ENCODE results near the gene SYTL3. TPM values are rescaled to one million over a fixed set of nuclear protein-coding genes. Genes with fewer than 3 reads are reported as not detected.
"Not testable (repeated sequence)": the region's sequence is repeated elsewhere in the genome, so short reads cannot be mapped to it uniquely, and the experiment has no call there.

Gene SYTL3
- total and polyA plus RNA-seq, 7 donors = 1.7 to 17.3 (median 4.1) TPM

GRCh38 chr6:158645064-158646022 is 4.5 kb upstream of the SYTL3 start:
- H3K27ac ChIP-seq = peak overlapping the region; percentile 100
- H3K36me3 ChIP-seq (ENCODE audit: insufficient read depth in 1 of 2, low read depth in 1 of 2) = no peaks in the 10 kb centered on the region
- 29 to 31% (median 31%) methylated on average over 21 of the region's 21 CpGs for WGBS, 3 donors
- H3K4me1 ChIP-seq = peaks cover 37% of the 10 kb centered on the region
- peak in 3 of 4 donors; percentile 36 to 46 (median 42) for ATAC-seq
- intact Hi-C loops (cut with DNase I) = no loop called here
- TF ChIP-seq CTCF (IDR thresholded peaks at IDR 0.05) = no peak
- peak overlapping the region; percentile 100 for H3K4me3 ChIP-seq
- DNase-seq = no peak
- no peaks in the 10 kb centered on the region for H3K9me3 ChIP-seq
- H3K27me3 ChIP-seq (ENCODE audit: insufficient read depth in 3 of 3, low read length in 2 of 3) = no peaks in the 10 kb centered on the region

GRCh38 chr6:158646023-158646910 is 3.6 kb upstream of the SYTL3 start:
- no peak overlapping the region for H3K4me3 ChIP-seq
- no peak for DNase-seq
- peak overlapping the region; percentile 100 for H3K27ac ChIP-seq
- ATAC-seq = no peak
- no peaks in the 10 kb centered on the region for H3K36me3 ChIP-seq (ENCODE audit: insufficient read depth in 1 of 2, low read depth in 1 of 2)
- intact Hi-C loops (cut with DNase I) = no loop called here
- H3K9me3 ChIP-seq = no peaks in the 10 kb centered on the region
- WGBS, 3 donors = 70 to 93% (median 86%) methylated on average over 10 of the region's 10 CpGs
- TF ChIP-seq CTCF (IDR thresholded peaks at IDR 0.05) = no peak
- H3K27me3 ChIP-seq (ENCODE audit: insufficient read depth in 3 of 3, low read length in 2 of 3) = no peaks in the 10 kb centered on the region
- peaks cover 28% of the 10 kb centered on the region for H3K4me1 ChIP-seq

GRCh38 chr6:158647501-158647900 is 2.4 kb upstream of the SYTL3 start:
- intact Hi-C loops (cut with DNase I) = no loop called here
- H3K27me3 ChIP-seq (ENCODE audit: insufficient read depth in 3 of 3, low read length in 2 of 3) = no peaks in the 10 kb centered on the region
- H3K27ac ChIP-seq = no peak overlapping the region
- no peaks in the 10 kb centered on the region for H3K9me3 ChIP-seq
- DNase-seq (no peak), ATAC-seq (no peak)
- H3K36me3 ChIP-seq (ENCODE audit: insufficient read depth in 1 of 2, low read depth in 1 of 2) = no peaks in the 10 kb centered on the region
- WGBS, 3 donors = 42 to 51% (median 51%) methylated on average over 4 of the region's 4 CpGs
- peaks cover 17% of the 10 kb centered on the region for H3K4me1 ChIP-seq
- TF ChIP-seq CTCF (IDR thresholded peaks at IDR 0.05) = no peak
- H3K4me3 ChIP-seq = no peak overlapping the region

- ATAC-seq (peak; percentile 59 to 72 (median 66)), DNase-seq (no peak)
- H3K27me3 ChIP-seq (ENCODE audit: insufficient read depth in 3 of 3, low read length in 2 of 3) = no peaks in the 10 kb centered on the region
- no peak for TF ChIP-seq CTCF (IDR thresholded peaks at IDR 0.05)
- no peaks in the 10 kb centered on the region for H3K36me3 ChIP-seq (ENCODE audit: insufficient read depth in 1 of 2, low read depth in 1 of 2)
- H3K27ac ChIP-seq = peak overlapping the region; percentile 82
- 50 to 65% (median 64%) methylated on average over 5 of the region's 5 CpGs for WGBS, 3 donors
- intact Hi-C loops (cut with DNase I) = no loop called here
- H3K9me3 ChIP-seq = no peaks in the 10 kb centered on the region
- no peak overlapping the region for H3K4me3 ChIP-seq
- peaks cover 7% of the 10 kb centered on the region for H3K4me1 ChIP-seq
These were observed 1.1 kb upstream of the SYTL3 start for GRCh38 chr6:158648682-158649131.

- intact Hi-C loops (cut with DNase I); ATAC-seq; H3K27me3 ChIP-seq (ENCODE audit: insufficient read depth in 3 of 3, low read length in 2 of 3); H3K27ac ChIP-seq; H3K36me3 ChIP-seq (ENCODE audit: insufficient read depth in 1 of 2, low read depth in 1 of 2); H3K9me3 ChIP-seq; DNase-seq; H3K4me3 ChIP-seq: not testable (repeated sequence)
- peaks cover 26% of the 10 kb centered on the region for H3K4me1 ChIP-seq
- WGBS, 3 donors = 85 to 97% (median 90%) methylated on average over 17 of the region's 17 CpGs
These were observed 2.3 kb downstream of the SYTL3 start for GRCh38 chr6:158651981-158652737.

Data from psoas muscle (tissue), 8 donors.